ENCODE data around the gene ATP9B.

Gene ATP9B

DNA sequence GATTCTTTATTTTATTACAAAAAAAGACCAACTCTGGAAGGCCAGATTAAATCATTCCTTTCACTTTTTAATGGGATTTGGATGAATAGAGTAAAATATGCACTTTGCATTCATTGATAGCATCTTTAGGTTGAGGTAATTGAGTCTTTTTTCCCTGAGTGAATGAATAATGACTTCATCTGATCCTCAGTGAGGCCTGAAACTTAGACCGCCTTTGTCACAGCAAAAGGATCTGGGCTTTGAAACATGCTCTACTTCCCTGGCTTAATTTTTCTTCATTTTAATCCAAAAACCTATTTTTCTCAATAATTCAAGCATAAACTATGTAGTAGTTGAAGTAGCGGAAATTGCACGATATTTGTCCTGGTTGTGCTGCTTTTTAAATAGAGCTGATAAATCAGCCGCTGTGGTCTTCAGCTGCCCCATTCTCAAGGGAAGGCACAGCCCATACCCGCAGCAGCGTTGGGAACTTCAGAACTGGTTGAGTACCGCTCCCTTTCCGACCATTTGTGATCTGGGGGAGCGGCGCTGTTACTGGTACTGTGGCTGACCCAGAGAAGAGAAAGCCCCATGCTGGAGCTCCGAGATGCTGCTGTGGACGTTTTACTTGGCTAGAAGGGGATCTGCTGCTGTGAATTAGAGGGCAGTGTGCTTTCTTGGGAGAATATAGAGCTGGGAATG, 181.2 kb downstream of the ATP9B start:
- TF ChIP-seq, protein P1, sequence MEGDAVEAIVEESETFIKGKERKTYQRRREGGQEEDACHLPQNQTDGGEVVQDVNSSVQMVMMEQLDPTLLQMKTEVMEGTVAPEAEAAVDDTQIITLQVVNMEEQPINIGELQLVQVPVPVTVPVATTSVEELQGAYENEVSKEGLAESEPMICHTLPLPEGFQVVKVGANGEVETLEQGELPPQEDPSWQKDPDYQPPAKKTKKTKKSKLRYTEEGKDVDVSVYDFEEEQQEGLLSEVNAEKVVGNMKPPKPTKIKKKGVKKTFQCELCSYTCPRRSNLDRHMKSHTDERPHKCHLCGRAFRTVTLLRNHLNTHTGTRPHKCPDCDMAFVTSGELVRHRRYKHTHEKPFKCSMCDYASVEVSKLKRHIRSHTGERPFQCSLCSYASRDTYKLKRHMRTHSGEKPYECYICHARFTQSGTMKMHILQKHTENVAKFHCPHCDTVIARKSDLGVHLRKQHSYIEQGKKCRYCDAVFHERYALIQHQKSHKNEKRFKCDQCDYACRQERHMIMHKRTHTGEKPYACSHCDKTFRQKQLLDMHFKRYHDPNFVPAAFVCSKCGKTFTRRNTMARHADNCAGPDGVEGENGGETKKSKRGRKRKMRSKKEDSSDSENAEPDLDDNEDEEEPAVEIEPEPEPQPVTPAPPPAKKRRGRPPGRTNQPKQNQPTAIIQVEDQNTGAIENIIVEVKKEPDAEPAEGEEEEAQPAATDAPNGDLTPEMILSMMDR (IDR thresholded peaks at IDR 0.05; ENCODE audit: low read depth, low read length): no peak
- no peak overlapping the region for H3K4me3 ChIP-seq (ENCODE audit: low read depth, low read length)

DNA sequence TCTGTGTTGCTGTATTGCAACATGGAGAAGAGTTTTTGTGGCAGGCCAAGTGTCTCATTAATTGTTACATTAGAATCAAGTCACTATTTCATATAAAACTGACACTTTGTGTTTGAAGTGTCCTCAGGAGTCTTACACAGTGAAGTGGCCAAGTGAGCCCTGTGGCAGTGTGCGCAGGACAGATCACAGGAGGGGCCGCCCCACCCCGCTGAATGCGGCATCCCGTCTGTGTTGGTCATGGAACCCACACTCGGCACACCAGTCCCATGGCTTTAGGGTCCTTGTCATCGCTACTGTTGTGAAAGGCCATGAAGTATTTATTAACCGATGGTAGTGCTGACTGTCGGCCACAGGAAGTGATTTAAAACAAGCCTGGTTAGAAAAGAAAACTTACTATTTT, 181.8 kb downstream of the ATP9B start:
- no peak overlapping the region for H3K4me3 ChIP-seq (ENCODE audit: low read depth, low read length)
- TF ChIP-seq, protein P1 (IDR thresholded peaks at IDR 0.05; ENCODE audit: low read depth, low read length): no peak

DNA sequence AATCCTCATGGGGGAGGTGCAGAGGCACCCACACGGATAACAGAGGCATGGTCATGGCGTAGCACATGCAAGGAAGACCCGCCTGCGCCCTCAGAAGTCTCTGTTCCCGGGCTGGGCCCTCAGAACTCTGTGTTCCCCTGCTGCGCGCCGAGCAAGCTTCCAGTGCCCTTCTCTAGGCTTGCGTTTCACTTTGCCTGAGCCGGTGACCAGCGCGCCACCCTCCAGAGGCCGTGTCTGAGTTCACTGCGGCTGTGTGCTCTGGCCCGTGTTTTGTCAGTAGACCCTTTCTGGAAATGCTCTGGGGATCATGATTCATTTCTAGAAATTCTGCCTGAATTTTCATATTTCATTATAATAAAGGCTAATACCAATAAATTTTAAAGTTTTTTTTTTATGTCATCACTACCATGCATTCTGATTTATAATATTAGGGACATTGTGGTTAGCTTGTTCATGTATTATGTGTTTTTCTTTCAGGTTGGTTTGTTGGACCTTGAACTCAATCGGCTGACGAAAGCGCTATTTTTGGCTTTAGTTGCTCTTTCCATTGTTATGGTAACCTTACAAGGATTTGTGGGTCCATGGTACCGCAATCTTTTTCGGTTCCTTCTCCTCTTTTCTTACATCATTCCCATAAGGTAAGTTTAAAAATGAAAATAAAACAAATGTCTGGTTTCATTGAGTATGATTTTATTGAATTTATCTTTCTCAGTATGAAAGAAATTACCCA, 183.9 kb downstream of the ATP9B start:
- TF ChIP-seq, protein P1 (IDR thresholded peaks at IDR 0.05; ENCODE audit: low read depth, low read length): no peak
- no peak overlapping the region for H3K4me3 ChIP-seq (ENCODE audit: low read depth, low read length)

DNA sequence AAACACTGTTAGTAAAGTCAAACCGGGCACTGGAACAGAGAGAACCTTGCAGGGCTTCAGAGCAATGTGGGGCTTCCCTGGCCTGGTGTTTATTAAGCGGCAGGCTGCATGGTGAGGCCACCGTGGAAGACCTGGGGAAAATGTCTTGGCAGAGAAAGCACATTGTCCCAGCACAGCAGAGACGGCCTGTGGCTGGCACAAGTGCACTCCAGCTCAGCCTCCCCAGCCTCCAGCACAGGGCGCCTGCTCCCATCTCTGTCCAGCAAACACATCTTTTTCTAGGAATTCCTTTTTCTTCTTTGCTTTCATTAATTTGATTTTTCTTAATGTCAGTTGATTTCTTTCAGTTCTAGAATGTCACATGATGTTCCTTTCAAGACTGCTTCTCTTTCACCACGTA, 188.3 kb downstream of the ATP9B start:
- TF ChIP-seq, protein P1 (IDR thresholded peaks at IDR 0.05; ENCODE audit: low read depth, low read length): no peak
- no peak overlapping the region for H3K4me3 ChIP-seq (ENCODE audit: low read depth, low read length)

DNA sequence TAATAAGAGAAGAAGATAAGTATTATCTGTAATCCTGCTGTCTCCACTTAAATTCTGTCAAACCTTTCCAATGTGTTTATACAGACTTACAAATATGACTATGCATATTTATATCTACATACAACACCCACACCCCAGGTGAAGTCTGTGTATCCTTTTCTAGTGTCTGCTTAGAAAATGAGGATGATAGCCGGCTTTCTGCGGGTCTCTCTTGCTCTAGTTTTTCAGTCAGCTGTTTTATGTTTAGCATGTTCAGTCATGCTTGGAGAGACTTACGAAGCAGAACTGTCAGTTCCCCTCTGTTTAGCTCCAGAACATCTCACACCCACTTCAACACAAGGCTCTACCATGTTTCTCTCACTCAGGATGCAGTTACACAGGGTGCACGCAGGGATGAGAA, 189.3 kb downstream of the ATP9B start:
- no peak overlapping the region for H3K4me3 ChIP-seq (ENCODE audit: low read depth, low read length)
- TF ChIP-seq, protein P1 (IDR thresholded peaks at IDR 0.05; ENCODE audit: low read depth, low read length): no peak

DNA sequence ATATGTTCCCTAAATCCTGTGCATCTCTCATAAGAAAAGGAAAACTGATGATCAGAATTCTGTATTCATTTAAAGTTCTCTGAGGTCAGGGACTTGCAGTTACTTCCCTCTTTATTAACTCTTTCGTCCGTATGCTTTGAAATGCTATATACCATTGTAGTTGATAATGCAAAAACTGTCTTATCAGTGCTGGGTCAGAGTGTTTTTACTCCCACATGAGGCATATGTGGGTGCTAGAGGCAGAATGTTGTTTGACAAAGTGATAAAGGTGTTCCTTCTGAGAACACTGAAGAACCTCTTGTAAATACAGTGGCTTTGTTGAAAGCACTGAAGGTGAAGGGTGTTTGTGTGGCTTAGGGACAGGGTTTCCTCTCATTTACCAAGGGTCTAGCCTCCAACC, 190.0 kb downstream of the ATP9B start:
- TF ChIP-seq, protein P1 (IDR thresholded peaks at IDR 0.05; ENCODE audit: low read depth, low read length): no peak

DNA sequence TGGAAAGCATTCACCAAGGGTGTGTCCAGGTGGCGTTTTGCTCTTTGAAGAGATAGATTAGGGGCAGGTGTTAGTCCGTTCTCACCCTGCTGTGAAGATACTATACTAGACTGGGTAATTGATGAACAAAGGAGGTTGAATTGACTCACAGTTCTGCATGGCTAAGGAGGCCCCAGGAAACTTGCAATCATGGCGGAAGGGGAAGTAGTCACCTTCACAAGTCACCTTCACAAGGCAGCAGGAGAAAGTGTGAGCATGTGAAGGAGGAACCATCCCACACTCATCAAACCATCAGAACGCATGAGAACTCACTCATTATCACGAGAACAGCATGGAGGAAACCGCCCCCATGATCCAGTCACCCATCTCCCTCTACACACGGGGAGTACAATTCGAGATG, 190.8 kb downstream of the ATP9B start:
- H3K4me3 ChIP-seq (ENCODE audit: low read depth, low read length): no peak overlapping the region
- TF ChIP-seq, protein P1 (IDR thresholded peaks at IDR 0.05; ENCODE audit: low read depth, low read length): no peak

More for the DNA sequence above, 190.0 kb downstream of the ATP9B start:
- H3K4me3 ChIP-seq (ENCODE audit: low read depth, low read length): no peak overlapping the region

All from WI38 (cell line).